Activated CD8-positive, alpha-beta memory T cell treated with anti-CD3 and anti-CD28 coated beads for 1 hour (primary cell): Measurements from ENCODE around the gene FXYD5.

Source experiments
- DNase-seq, 2 donors: peaks; one replicate each; pipeline ENCODE4 v3.0.0-alpha.2; 2020; ENCODE audit warnings: low read depth in 1 of 2; ENCODE audit errors: extremely low read depth in 1 of 2

FXYD5 gene

GRCh38 chr19:35153701-35154524, 622 bp upstream of the FXYD5 start:
- peak; percentile 44 to 67 for DNase-seq

DNA sequence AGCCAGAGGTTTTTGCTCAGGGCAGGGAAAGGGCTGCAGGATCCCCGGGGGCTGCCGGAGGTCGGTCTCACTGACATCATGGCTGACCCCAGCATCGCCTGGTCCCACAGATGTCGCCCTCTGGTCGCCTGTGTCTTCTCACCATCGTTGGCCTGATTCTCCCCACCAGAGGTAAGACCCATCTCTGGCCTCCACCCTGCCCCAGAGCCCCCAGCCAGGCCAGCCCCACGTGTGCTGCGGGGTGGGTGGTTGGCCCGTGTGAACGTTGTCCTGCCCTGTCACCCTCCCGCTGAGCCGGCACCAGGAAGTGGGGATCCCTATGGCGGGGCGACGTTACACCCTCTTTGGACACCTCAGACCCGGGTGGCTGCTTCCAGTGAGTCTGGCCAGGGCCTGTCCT, 906 bp downstream of the FXYD5 start:
- DNase-seq: no peak

DNA sequence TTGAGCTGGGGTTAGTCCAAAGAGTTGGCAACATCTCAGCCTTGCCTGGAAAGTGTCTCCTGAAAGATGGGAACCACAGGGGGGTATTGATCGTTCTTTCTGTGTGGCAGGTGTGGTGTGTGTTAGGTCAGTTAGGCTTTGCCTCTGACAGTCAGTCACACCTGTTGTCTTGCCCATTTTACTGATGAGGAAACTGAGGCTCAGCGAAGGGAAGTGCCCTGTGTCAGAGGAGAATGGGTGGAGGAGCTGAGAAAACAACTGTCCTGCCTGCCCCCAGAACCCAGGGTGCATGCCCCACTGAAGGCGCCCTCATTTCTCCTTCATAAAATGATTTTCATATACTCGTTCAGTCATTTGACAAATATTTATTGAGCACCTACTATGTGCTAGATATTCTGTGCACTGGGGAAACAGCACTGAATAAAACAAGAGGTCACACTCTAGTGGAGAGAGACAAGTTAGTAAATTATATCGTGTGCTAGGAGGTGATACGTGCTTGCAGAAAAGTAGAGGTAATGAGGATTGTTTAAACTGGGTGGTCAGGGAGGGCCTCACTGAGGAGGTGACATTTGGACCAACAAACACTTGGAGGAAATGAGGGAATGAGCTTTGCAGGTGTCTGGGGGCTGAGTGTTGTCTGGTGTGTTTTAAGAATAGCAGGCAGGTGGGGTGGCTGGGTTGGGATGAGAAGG, 1.6 kb downstream of the FXYD5 start:
- no peak for DNase-seq

- DNase-seq: no peak
Measured at GRCh38 chr19:35156673-35157014, 2.1 kb downstream of the FXYD5 start.

- no peak for DNase-seq
Measured at GRCh38 chr19:35157431-35157830, 2.9 kb downstream of the FXYD5 start.

GRCh38 chr19:35159606-35160005, 5.1 kb downstream of the FXYD5 start:
- DNase-seq: no peak

DNA sequence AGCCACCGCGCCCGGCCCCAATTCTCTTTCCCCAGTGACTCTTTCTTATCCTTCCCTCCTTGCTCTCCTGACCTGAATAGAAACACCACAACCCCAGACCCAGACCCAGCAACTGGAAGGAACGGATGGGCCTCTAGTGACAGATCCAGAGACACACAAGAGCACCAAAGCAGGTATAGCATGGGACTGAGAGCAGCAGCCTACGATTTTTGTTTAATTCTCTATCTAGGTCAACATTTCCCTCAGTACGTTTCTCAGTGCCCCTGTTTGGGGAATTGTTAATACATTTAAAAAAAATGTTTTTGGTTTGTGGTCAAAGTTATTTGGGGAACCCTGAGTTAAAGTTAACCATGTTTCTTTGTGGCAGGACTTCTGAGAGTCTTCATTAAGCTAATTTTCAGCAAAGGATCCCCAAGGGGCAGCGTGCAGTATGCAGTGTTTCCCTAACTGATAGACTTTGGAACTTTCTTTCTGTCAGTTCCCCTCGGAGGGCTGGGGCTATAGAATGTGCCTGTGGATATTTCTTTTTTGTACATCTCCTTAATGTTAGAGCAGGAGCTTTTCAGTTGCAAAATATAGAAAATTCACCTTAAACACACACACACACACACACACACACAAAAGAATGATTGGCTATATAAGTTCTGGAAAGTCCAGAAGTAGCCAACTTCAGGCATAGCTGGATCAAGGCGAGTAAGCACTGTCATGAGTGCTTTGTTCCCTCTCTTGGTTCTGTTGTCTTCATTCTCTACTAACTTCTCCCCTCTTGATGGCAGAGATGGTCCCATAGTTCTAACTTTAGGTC, 6.3 kb downstream of the FXYD5 start:
- no peak for DNase-seq

- DNase-seq: no peak
Measured at GRCh38 chr19:35161434-35161743, 6.9 kb downstream of the FXYD5 start.

DNA sequence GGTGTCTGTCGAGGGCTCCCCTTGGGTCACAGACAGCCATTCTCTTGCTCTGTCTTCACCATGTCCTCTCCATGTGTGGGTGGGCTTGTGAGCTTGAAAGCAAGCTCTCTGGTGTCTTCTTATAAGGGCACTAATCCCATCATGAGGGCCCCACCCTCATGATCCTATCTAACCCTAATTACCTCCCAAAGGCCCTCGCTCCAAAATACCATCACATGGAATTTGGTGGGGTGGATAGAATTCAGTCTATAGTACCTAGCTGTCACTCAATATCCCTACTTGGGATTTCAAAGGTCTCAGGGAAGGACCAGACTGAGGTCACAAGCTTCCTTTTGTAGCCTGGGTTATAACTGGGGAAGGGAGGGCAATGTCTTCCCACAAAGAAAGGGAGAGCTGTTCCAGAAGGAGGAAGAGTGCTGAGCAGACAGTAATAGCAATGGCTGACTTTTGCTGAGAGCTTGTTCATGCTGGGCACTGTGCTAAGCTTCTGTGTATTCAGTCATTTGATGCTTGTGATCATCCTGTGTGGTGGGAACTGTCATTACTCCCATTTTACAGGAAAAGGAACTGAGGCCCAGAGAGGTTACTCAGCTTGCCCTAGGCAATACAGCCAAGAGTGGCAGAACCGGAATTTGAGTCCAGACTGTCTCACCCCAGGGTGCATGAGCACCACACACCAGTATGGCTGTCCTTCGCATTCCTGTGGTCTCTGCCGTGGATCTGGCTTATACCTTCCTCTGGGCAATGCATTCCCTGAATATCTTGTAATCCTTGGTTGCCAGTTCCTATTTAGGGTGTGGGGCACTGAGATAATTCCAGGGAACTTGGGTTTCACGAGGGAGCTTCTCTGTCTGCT, 8.2 kb downstream of the FXYD5 start:
- no peak for DNase-seq

- no peak for DNase-seq
Measured at GRCh38 chr19:35164418-35164817, 9.9 kb downstream of the FXYD5 start.

GRCh38 chr19:35165200-35166058, 10.9 kb downstream of the FXYD5 start:
- DNase-seq: no peak

DNA sequence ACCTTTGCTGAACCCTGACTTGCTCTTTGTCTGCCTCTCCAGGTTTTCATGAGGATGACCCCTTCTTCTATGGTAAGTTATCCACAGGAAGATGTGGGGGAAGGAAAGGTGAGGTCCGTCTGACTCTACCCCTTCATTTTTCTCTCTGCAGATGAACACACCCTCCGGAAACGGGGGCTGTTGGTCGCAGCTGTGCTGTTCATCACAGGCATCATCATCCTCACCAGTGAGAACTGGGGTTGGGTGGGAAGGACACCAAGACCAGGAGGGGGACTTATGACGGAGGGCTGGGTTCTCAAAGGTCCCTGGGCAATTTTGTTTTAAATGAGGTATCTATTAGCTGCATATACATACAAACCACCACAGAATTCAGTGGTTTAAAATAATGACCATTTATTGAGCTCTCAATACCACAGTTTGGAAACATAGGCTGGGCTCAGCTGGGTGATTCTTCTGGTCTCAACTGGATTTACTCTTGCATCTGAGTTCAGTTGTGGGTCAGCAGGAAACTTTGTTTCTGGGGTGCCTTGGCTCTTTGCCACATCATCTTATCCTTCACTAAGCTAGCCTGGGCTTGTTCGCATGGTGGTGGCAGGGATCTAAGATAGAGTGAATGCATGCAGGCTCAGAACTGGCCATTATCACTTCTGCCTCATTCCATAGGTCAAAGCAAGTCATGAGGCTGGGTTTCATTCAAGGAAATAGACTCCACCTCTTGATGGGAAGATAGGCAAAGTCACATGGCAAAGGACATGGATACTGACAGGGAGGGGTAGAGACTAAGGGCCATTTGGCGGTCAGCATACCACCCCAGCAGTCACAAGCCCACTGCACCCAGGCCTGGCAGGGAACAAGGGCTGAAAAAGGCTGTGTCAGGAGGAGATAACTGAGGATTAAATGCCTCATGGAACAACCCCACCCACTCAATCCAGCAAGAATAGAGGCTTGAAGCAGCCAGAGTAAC, 11.8 kb downstream of the FXYD5 start:
- DNase-seq: no peak

DNA sequence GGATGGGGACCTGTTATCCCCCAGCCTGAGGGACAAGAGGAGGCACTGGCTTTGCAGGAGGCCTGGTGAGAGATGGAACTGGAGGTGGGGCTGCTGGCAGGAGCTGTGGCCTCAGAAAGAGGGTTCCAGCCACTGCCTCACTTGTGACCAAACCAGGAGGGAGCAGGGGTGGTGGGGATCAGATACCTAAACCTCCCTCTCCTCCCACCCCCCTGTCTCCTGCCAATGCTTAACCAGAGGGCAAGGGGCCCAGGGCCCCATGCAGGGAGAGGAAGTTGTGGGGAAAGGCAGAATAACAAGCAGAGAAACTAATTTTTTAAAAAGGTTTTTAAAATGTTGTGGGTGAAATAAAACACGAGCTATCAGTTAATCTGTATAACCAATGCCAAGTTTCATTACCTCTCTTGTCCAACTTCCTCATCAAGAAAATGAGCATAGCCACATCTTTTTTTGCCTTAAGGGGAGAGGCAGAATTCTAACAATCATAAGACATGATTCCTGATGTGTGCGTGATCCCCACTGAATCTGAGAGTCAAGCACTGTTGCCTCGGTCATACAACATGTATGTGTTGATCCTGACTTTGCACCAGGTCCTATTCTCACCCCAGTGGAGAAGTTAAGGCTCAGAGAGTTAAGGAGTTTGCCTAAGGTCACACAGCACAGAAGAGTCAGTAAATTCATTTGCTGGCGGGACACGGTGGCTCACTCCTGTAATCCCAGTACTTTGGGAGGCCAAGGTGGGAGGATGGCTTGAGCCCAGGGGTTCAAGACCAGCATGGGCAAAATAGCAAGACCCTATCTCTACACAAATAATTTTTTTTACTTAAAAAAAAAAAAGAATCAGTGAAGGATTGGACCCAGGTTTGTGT, 12.9 kb downstream of the FXYD5 start:
- DNase-seq: no peak

GRCh38 chr19:35168196-35168595, 13.7 kb downstream of the FXYD5 start:
- DNase-seq: no peak

- no peak for DNase-seq
Measured at GRCh38 chr19:35169221-35169995, 14.9 kb downstream of the FXYD5 start.

GRCh38 chr19:35170359-35171061, 16.0 kb downstream of the FXYD5 start:
- no peak for DNase-seq

- DNase-seq: no peak
Measured at GRCh38 chr19:35171730-35172129, 17.2 kb downstream of the FXYD5 start.
